NCI-H1105 treated with DMSO at 0.1 percent for 48 hours (cell line): Measurements from ENCODE around the gene RNF39.
A peak's percentile ranks its signal among the peaks of the same experiment; 100 is the strongest.
"Not testable (repeated sequence)": the region's sequence is repeated elsewhere in the genome, so short reads cannot be mapped to it uniquely, and the experiment has no call there.

Source experiments
- DNase-seq: peaks from one replicate; lab custom pipeline; 2025; lab: John Stamatoyannopoulos, UW

Gene RNF39, protein sequence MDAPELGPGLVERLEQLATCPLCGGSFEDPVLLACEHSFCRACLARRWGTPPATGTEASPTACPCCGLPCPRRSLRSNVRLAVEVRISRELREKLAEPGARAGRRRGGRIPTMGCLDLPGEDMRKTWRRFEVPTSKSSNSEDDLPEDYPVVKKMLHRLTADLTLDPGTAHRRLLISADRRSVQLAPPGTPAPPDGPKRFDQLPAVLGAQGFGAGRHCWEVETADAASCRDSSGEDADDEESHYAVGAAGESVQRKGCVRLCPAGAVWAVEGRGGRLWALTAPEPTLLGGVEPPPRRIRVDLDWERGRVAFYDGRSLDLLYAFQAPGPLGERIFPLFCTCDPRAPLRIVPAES

DNA sequence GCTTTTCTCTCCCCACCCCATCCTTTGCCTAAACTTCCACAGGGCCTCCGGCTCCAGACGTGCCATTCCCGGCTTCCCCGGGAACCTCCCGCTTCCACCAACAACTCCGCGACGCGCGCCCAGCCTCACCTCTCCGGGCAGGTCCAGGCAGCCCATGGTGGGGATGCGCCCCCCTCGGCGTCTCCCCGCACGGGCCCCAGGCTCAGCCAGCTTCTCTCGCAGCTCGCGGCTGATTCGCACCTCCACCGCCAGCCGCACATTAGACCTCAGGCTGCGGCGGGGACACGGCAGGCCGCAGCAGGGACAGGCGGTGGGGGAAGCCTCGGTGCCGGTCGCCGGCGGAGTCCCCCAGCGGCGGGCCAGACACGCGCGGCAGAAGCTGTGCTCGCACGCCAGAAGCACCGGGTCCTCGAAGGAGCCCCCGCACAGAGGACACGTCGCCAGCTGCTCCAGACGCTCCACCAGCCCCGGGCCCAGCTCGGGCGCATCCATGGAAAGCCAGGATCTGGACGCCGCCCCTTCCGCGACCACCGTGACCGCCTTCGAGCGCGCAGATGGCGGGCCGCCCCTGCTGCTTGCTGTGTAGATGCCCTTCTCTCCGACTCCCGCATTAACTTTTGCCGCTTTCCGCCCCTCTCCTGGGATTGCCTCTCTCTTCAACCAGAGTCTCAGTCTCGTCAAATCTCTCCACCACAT is at the start of gene RNF39:
TSS of gene RNF39 (minus strand) at position 676 of the 696 bp plus-strand sequence. CDS start at position 492, 184 bp downstream.
- peak; percentile 16 for DNase-seq

DNA sequence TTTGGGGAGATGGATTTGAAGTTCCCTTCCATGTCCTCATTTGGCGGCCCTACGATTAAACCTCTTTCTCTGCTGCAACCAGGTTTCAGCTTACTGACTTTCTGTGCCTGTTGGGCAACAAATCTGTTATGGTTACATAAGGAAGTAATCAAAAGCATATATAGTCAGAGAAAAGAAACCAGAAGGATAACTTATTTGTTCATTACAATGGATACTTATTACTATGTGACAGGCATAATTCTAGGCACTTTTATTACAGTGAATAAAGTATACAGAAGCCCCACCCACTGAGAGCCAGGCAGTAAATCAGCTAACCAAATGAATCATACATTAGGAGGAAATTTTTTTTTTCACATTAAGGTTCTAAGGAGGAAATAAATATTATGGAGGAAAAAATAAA is 46.9 kb upstream of the RNF39 start:
- no peak for DNase-seq

DNA sequence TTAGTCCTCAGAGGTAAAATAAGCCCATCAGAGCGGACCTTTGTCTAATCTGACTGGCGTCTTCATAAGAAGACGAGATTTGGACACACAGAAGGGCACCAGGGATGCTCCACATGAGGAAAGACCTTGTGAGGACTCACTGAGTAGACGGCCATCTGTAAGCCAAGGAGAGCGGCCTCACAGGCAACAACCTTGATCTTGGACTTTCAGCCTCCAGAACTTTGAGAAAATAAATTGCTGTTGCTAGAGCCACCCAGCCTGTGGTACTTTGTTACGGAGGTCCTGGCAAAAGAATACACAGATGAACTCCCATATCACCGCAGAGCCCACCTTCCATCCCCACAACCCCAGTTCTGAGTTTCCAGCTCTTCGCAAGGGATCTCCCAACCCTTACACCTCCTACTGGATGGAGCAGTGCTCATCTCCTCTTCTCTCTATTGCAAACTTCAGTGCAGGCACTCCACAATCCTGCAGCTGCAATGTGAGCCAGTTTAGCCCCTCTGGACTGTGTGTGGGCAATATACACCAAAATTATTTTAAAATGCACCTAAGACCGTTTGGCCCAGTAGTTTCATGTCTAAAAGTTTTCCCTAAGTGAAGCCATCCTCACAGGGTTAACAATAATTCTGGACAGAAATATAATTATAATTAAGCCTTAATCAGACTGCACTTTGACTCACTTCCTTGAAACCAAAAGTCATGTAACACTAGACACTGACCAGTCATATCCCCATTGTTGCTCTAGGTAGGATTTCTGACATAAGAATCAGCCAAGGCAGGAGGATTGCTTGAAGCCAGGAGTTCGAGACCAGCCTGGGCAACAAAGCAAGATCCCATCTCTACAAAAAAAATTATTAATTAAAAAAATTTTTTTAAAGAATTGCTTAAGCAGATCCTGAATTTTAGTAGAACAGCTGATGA is 46.1 kb upstream of the RNF39 start:
- no peak for DNase-seq

DNA sequence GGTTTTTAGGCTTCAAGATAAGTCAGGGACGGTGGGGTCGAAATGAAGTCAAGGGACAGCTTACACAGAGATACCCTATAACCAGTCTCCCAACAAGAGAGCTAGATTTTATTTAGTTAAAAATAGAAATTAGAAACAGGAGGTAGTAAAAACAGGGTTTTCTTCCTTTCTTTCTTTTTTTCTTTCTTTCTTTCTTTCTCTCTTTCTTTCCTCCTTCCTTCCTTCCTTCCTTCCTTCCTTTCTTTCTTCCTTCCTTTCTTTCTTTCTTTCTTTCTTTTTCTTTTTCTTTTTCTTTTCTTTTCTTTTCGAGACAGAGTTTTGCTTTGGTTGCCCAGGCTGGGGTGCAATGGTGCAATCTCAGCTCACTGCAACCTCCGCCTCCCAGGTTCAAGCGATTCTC is 43.1 kb upstream of the RNF39 start:
- not testable (repeated sequence) for DNase-seq

DNA sequence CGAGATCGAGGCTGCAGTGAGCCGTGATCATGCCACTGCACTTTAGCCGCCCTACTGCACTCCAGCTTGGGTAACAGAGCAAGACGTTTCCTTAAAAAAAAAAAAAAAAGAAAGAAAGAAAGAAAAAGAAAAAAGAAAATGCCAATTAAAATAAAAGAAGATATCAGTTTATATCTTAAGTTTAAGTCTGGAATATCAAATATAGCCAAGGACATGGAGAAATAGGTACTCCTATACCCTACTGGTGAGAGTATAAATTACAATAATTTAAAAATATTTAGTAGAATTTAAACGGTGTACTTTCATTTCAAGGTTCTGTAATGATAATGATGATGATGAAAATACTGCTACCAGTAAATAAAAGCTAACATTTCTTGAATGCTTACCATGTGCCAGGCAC is 41.2 kb upstream of the RNF39 start:
- no peak for DNase-seq

DNA sequence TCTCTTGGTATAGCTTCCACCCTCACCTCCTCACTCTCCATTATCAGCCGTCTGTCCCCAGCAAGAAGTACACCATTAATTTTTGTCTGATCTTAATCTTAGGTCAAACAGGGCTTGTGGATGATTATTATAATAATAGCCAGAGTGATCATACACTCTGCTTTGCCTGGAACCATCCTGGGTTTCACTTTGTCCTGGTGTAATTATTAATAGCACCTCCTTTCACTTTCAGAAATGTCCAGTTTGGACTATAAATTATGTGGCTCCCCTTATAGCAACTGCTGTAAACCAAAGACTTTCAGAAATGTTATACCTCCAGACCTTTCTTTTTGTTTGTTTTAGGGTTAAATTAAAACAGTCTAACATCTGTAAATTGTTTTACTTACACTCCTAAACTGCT is 38.3 kb upstream of the RNF39 start:
- no peak for DNase-seq

DNA sequence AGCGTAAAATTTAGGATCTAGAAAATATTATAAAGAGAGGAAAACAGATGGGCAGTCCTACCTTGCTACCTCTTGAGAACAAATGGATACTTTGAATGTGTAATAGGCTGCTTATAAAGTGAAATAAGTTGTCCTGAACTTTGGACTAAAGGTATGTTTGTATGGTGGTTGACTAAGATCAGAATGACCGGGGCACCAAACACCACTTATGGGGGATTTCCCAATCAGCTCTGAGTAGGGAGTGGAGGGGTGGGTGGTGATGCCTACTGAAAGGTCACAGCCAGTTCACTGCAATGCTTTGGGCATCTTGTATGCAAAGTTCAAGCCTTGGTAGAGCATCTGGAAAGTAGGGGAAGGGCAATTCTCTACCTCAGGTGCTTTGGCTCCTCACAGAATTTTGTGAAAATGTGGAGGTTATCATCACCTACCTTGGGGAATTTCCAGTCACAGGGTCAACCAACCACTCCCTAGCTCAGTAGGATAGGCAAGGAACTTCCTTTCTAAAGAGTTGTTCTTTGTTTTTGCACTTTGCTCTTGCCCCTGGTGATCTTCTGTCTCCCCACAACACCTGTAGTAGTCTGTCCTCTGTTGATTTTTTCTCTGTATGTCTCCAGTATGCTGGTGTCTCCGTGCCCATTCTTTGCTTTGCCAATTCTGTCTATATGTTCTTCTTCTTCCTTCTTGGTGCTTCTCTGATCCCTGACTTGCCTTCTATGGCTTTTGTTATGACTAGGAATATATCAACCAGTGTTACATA is 37.6 kb upstream of the RNF39 start, which contains the start of gene TRIM31:
TSS of gene TRIM31 (minus strand) at position 88 of the 757 bp plus-strand sequence. CDS start 285 bp downstream, outside the sequence.
- no peak for DNase-seq

DNA sequence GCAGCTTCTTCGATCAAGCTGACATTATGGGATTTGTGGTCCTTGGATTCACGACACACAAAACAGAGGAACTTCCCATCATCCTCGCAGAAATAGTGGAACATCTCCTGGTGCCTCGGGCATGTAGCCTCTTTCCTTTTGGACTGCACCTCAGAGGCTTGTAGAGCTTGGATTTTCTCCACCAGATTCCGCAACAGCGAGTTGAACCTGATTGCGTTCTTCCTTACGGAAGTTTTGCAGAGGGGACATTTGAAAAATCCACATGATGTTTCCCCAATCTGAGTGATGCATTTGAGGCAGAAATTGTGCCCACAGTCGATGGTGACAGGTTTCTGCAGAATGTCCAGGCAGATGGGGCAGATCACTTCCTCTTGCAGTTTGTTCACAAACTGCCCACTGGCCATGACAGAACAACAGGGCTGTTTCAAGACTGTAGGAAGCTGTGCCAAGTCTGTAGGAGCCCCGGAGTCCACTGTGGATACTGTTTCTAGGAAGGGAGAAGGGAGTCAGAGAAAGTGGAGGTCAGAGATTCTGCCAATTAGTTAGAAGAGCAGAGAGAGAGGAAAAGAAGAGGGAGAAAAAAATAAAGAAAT is 36.9 kb upstream of the RNF39 start:
- no peak for DNase-seq

DNA sequence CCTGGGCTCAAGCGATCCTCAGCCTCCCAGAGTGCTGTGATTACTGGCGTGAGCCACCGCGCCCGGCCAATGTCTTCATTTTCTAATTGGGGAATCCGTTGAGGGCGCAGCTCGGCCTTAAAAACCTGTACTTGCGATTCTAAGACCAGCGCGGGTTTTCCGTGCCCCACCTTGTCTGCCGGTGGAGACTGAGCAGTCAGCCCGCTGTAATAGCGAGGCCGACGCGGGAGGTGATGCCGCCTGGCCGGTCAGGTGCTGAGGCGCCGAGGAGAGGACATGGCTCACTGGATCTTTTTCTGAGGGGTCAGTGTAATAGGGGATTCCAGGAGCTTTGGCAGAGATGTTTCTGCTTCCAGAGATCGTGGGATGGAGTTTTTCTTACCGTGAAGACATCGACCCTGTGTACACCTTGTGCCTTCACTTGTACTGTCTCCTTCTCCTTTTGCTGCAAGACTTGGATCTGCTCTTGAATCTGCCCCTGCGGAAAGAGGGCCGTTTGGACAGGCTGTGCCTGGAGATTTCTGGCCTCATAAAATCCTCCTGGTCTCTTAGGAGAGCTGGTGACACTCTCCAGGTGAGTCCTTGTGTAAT is 35.8 kb upstream of the RNF39 start:
- no peak for DNase-seq

DNA sequence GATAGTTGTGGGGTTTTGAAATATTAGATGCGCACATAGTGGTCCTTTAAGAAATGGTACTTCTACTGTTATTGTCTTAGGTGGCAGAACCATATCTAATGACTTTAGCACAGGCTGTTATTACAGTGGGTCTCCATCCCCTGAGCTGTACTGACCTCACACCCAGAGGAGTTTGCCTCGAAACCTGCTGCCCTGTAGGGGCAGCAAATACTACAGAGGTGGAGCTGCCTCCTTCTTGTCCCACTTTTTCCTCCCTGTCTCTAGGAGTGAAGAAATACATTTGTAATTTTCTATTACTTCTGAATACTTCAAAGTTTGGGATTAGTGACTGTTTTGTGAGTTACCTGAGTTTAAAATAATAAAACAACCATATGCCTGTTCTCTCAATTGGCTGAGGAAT is 29.1 kb upstream of the RNF39 start:
- DNase-seq = no peak

DNA sequence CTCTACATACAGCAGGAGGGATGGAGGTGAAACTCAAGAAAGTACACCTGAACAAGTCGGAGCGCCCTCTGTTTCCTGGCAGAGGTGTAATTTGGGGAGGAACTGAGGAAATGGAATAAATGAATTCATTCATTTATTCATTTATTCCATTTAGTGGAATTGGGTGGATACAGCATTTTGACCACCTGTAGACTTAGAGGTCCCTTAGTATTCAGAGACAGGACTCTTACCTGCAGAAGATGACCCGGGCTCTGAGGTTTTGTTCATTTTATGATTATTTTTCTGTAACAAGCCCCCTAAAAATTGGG is 28.3 kb upstream of the RNF39 start:
- no peak for DNase-seq

DNA sequence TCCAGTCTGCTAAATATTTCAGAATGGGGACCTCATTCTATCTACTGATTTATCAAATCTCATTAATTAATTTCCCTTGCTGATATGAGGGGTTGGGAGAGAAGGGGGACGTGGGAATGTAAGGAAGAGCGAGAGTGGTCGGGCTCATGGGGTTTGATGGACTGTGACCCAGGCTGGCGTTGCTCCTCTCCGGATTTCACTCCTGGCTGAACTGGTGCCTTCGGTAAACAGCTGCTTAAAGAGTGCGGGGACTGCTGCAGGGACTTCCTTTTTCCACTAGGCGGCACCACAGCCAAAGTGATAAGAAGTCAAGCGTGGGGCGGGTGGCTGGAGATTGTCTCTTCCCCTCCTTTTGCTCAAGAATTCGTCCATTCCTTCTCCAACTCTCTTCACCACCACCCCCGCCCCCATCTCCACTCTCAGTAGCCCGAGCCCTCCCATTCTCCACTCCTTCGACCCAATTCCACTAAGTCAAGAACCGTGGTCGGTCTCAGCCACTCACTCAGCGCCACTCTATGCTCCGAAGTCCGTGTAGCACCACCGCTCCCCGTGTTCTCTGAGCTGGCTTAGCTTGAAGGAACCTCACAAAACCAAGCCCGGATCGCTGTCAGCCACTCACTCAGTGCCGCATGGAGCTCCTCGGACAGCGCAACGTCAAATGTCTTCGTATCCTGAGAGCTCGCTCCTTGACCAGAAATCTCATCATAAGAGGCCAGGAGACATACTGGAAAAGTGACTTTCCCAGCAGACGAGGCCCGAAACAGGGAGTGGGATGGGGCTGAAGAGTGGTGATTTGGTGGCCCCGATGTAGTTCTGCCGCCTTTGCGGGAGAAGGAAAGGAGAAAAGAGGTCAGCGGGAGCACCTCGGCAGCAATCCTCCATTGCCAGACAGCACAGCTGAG is 27.7 kb upstream of the RNF39 start:
- peak; percentile 74 for DNase-seq

DNA sequence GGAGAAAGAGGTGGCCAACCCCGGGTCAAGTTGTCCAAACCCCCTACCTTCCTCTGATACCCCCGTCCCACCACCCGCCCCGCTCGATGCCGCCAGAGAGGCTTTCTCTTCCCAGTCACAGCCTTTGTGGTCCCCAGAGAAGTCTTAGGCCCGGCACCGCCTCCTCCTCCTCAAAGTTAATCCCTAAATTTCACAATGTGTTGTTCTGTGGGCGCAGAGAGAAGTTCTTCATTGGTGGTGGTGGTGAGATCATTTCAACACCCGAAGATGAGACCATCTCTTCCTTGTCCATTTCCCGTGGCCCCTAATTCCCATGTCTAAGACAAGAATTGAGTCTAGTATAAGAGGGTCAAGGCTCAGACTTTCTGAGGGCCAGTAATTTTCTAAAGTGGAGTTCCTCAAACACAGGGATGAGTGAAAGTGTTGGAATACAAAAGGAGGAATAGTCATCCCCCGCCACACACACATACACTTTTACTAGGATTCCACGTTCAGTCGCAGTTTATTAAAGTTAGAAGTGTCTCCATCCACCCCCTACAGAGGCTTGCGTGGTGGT is 26.9 kb upstream of the RNF39 start:
- DNase-seq = no peak

DNA sequence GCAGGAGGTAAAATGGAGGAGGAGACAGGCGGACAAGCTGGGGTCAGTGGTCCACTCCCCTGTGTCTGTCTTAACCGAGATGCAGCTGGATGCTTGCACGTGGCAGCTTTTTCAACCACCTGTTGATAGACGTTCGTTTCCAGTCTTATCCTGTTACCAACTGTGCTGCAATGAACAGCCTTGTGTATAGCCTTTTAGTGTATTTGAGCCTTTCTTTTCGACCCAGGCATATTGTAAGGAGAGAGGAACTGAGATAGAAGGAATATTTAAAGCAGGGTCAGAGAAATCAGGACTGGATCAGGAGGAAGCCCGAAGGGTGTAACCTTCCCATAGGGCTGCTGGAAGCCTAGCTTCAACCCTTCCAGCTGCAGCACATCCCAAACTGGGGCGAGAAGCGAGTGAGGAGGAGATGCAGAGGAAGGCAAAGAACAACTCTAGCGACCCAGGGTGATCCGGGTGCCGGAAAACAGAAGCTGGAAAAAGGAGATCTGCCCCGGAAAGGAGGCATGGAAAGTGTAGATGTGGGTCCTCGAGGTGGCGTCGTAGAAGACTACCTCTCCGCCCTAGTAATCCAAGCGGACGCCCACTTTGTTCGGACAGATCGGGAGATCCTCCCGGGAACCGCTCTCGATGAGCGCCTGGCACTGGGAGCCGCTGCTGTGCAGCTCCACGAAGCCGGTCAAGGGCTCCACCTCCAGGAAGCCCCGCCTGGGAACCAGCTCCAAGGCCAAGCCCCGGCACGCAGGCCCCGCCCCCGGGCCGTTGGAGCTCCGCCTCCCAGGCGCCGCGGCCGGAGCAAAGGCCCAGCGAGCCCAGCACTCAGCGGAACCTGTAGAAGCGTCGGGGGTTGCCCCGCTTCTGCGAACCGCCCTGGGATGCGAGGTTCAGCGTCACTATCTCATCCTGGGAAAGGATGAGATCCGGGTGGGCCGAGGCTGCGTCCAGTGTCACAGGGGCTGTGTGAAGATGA is 26.2 kb upstream of the RNF39 start:
- peak; percentile 17 for DNase-seq

DNA sequence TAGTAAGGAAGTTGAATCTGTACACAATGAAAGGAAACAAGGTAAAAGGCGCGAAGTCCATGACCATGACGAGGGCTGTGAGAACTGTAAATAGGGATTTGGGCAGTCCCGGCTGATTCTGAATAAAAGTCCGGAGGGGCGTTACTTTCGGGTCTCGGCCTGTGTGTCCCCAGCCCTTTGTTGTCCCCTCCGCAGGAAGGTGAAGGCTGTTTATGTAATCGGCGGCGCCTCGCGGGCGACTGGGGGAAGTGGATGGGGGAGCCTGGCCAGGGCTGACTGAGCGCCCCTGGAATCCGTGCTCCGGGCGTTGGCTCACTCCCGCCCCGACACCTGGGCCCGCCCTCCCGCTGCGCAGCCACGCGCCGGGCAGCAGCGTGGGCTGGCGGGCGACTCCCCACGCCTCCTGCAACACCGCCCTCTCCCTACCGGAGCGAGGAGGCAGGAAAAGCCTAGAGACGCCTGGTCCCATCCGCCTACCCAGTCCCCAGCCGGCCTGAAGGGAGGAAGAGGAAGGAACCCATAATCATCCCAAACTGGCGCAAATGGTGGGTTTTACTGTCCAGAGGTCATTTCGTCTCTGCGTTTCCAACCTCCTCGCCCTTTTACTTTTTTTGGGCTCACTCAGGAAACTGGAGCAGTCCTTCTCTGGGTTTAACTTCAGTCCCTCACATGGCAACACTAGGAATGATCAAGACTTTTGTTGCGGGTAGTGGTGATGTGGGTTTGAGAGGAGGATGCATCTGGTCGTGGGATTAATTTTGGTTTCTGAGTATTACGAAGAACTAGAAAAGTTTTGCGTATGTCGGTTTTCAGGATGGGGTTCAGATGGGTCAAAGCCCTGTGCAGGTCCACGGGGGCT is 25.2 kb upstream of the RNF39 start:
- no peak for DNase-seq

DNA sequence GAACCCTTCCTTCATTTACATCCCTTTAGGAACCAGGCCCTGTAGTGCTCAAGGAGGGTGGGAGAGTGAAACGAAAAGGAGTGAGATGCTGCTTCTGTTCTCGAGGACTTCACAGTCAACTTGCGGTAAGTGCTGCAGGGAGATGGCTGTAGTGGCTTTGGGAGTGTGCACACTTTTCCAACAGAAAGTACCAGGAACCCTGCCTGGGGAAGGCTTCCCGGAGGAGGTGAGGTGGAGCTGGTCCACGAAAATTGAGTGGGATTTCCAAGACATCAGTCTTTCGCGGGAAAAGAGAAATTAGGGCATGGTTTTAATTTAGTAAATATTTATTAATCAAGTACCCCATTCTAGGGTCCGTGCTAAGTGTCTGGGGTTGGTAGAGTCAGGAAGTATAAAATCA is 24.6 kb upstream of the RNF39 start:
- no peak for DNase-seq
